HG03045 (cell line): ENCODE results near the gene KIAA1671.

Experiments used
- ATAC-seq: cut with Tn5 transposase; IDR thresholded peaks from one replicate; pipeline ENCODE4 v1.9.1; 2021; ENCODE audit warnings: mild to moderate bottlenecking, moderate library complexity; ENCODE audit not compliant: unreplicated experiment

The KIAA1671 gene

GRCh38 chr22:25134451-25134850 is 181.9 kb downstream of the KIAA1671 start:
- ATAC-seq, result no peak

GRCh38 chr22:25136953-25137576 is 184.5 kb downstream of the KIAA1671 start:
- ATAC-seq, result no peak

- no peak for ATAC-seq
Observed at GRCh38 chr22:25137577-25138525, 185.3 kb downstream of the KIAA1671 start.

- ATAC-seq, result no peak
Observed at GRCh38 chr22:25139062-25139461, 186.5 kb downstream of the KIAA1671 start.

GRCh38 chr22:25142102-25142501 is 189.6 kb downstream of the KIAA1671 start:
- ATAC-seq, result no peak

- no peak for ATAC-seq
Observed at GRCh38 chr22:25143156-25144076, 190.9 kb downstream of the KIAA1671 start.

- ATAC-seq, result no peak
Observed at GRCh38 chr22:25144522-25144921, 192.0 kb downstream of the KIAA1671 start.

GRCh38 chr22:25146307-25146706 is 193.8 kb downstream of the KIAA1671 start:
- no peak for ATAC-seq

GRCh38 chr22:25146906-25147641 is 194.6 kb downstream of the KIAA1671 start:
- no peak for ATAC-seq

- ATAC-seq, result no peak
Observed at GRCh38 chr22:25147642-25147928, 195.1 kb downstream of the KIAA1671 start.

GRCh38 chr22:25148149-25148691 is 195.7 kb downstream of the KIAA1671 start:
- ATAC-seq, result no peak

- ATAC-seq, result no peak
Observed at GRCh38 chr22:25149014-25149413, 196.5 kb downstream of the KIAA1671 start.

- ATAC-seq, result no peak
Observed at GRCh38 chr22:25153961-25154666, 201.6 kb downstream of the KIAA1671 start.

- ATAC-seq, result no peak
Observed at GRCh38 chr22:25154667-25154999, 202.1 kb downstream of the KIAA1671 start.

- no peak for ATAC-seq
Observed at GRCh38 chr22:25156736-25157135, 204.2 kb downstream of the KIAA1671 start.

GRCh38 chr22:25159028-25159427 is 206.5 kb downstream of the KIAA1671 start:
- no peak for ATAC-seq

GRCh38 chr22:25160120-25160996 is 207.8 kb downstream of the KIAA1671 start:
- no peak for ATAC-seq

GRCh38 chr22:25161017-25161915 is 208.8 kb downstream of the KIAA1671 start:
- ATAC-seq, result no peak
